ENCODE results near the gene LGALS9. TPM values are rescaled to one million over a fixed set of nuclear protein-coding genes. Genes with fewer than 3 reads are reported as not detected.
"Not testable (repeated sequence)": the region's sequence is repeated elsewhere in the genome, so short reads cannot be mapped to it uniquely, and the experiment has no call there.

Gene LGALS9
- total and polyA plus RNA-seq, 2 experiments from 2014 or later: 0.48 to 0.73 TPM

GRCh38 chr17:27644586-27644985, 13.6 kb downstream of the LGALS9 start (continued):
- no peak for TF ChIP-seq EZH2phosphoT487 (IDR thresholded peaks at IDR 0.05; ENCODE audit: unreplicated experiment)
- TF ChIP-seq ZNF114 (CRISPR knock-in tag; IDR thresholded peaks at IDR 0.05): no peak
- TF ChIP-seq REST (IDR thresholded peaks at IDR 0.05; ENCODE audit: unreplicated experiment): no peak
- TF ChIP-seq CREB1 (CRISPR knock-in tag; IDR thresholded peaks at IDR 0.05; ENCODE audit: low read depth): no peak
- TF ChIP-seq STAT1 (IDR thresholded peaks at IDR 0.05; ENCODE audit: unreplicated experiment): no peak
- no peak for TF ChIP-seq EZH2 (IDR thresholded peaks at IDR 0.05; ENCODE audit: low read depth, unreplicated experiment)

GRCh38 chr17:27645621-27646020, 14.6 kb downstream of the LGALS9 start:
- not testable (repeated sequence) for H3K36me3 Mint-ChIP-seq (ENCODE audit: low read depth); DNase-seq (ENCODE audit: low spot score); H3F3A ChIP-seq (replicated peaks; ENCODE audit: low read depth); H3K4me3 ChIP-seq; H3K9me3 Mint-ChIP-seq; H3K4me1 ChIP-seq (ENCODE audit: insufficient read depth); H3K27me3 ChIP-seq (ENCODE audit: insufficient read depth); H4K20me1 ChIP-seq (replicated peaks; ENCODE audit: insufficient read depth); H2AFZ ChIP-seq; H3K27ac ChIP-seq (ENCODE audit: low read depth); H3K79me2 ChIP-seq (replicated peaks; ENCODE audit: insufficient read depth); H3K4me2 ChIP-seq; H3K36me3 ChIP-seq (ENCODE audit: insufficient read depth); H3K27ac Mint-ChIP-seq; H3K4me1 Mint-ChIP-seq; H3K9me2 ChIP-seq (ENCODE audit: insufficient read depth); H3K4me3 Mint-ChIP-seq; H3K27me3 Mint-ChIP-seq (ENCODE audit: insufficient read depth, low read depth, poor library complexity)
- peak; percentile 77 for ATAC-seq

GRCh38 chr17:27646232-27646631, 15.2 kb downstream of the LGALS9 start:
- Histone ChIP-seq H3K4me3 (no peak overlapping the region), H3K4me2 (no peak overlapping the region), H3K27me3 (ENCODE audit: insufficient read depth) (no peaks in the 10 kb centered on the region), H2AFZ (no peak overlapping the region), H3K4me1 (ENCODE audit: insufficient read depth) (no peaks in the 10 kb centered on the region), H3K79me2 (replicated peaks; ENCODE audit: insufficient read depth) (no peaks in the 10 kb centered on the region), H3K36me3 (ENCODE audit: insufficient read depth) (no peaks in the 10 kb centered on the region), H3K9me2 (ENCODE audit: insufficient read depth) (no peaks in the 10 kb centered on the region), H4K20me1 (replicated peaks; ENCODE audit: insufficient read depth) (no peaks in the 10 kb centered on the region), H3K27ac (ENCODE audit: low read depth) (no peak overlapping the region), H3F3A (replicated peaks; ENCODE audit: low read depth) (no peaks in the 10 kb centered on the region)
- Mint-ChIP-seq H3K27ac (no peak overlapping the region), H3K4me3 (no peak overlapping the region), H3K36me3 (ENCODE audit: low read depth) (no peaks in the 10 kb centered on the region; the same call in 2 of the 3 replicates), H3K27me3 (ENCODE audit: insufficient read depth, low read depth, poor library complexity) (peaks cover 5% of the 10 kb centered on the region), H3K9me3 (no peaks in the 10 kb centered on the region), H3K4me1 (peaks cover 5% of the 10 kb centered on the region; the same call in 2 of the 3 replicates)
- no peak for ATAC-seq
- DNase-seq (ENCODE audit: low spot score): no peak
- TF ChIP-seq EZH2phosphoT487 (IDR thresholded peaks at IDR 0.05; ENCODE audit: unreplicated experiment) (no peak), REST (IDR thresholded peaks at IDR 0.05; ENCODE audit: unreplicated experiment) (no peak), EZH2 (IDR thresholded peaks at IDR 0.05; ENCODE audit: low read depth, unreplicated experiment) (no peak), STAT1 (IDR thresholded peaks at IDR 0.05; ENCODE audit: unreplicated experiment) (no peak), POLR2AphosphoS5 (IDR thresholded peaks at IDR 0.05; ENCODE audit: low read depth) (no peak), ZNF331 (CRISPR knock-in tag; IDR thresholded peaks at IDR 0.05; ENCODE audit: low read depth) (no peak), CTCF (conservative IDR thresholded peaks at IDR 0.05; ENCODE audit: low read depth in 2 of 2) (no peak), JUNB (IDR thresholded peaks at IDR 0.05; ENCODE audit: unreplicated experiment) (no peak)
